GM18951 (cell line): Measurements from ENCODE around the gene AGFG1.
"Not testable (repeated sequence)": the region's sequence is repeated elsewhere in the genome, so short reads cannot be mapped to it uniquely, and the experiment has no call there.

Experiments
- POLR2A ChIP-seq: IDR thresholded peaks from 4 replicates; pipeline ENCODE4 v1.6.1; 2011; ENCODE audit warnings: mild to moderate bottlenecking; ENCODE audit not compliant: insufficient read length, insufficient read depth; ENCODE audit errors: extremely low read depth
- in situ Hi-C: fragments of 300-500 bp; cut with MboI; formaldehyde crosslinking; loops from one replicate; pipeline ENCODE4 v1.12.0; 2022; ENCODE audit warnings: low sequenced_read_pairs, mixed read lengths, inconsistent platforms; ENCODE audit not compliant: unreplicated experiment

Gene AGFG1

DNA sequence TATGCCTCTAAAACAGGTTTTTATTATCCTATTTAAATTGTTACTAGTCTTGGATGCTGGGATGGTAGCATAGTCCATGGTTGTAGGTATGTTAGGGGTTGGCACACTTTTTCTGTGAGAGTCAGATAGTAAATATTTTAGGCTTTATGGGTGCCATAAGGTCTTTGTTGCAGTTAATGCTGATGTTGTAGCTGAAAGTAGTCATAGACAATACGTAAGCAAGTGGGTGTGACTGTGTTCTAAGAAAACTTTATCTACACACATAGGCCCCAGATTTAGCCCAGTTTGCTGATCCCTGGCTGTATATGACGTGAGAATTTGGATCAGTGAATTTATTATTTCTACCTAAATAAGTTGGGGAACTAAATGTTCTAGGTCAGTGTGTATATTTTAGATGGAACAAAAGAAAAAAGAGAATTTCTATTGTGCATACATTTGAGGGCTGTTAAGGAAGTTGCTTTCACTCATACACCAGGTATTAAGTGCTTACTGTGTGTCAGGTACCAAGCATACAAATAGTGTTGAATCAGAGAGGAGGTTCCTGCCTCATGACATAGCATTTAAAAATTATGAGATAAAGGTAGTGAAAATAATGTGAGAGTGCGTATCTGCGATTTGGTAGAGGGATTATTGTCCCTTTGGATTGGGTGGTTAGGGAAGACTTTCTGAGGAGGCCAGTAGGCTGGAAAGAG is 39.4 kb downstream of the AGFG1 start:
- in situ Hi-C loops = no loop called here
- TF ChIP-seq POLR2A = no peak

- no peak for TF ChIP-seq POLR2A
- in situ Hi-C loops = no loop called here
Observed at GRCh38 chr2:227511955-227512354, 40.0 kb downstream of the AGFG1 start.

DNA sequence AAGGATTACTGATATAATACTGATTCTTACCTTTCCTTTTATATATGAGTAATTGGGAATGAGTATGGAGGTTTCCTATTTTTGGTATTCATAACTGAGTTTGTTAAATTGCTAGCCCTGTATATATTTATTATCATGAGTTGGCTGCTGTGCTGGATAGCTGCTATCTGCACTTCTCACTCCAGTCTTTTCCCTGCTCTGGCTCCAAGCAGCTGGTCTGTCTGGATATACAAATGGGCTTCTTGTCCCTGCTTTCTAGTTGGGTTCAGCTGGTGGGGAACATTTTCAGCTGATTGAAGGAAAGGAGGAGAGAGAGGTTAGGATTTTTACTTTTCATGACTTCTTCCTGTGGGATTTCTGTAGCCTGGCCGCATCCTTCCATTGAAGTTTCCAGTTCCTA is 41.2 kb downstream of the AGFG1 start:
- in situ Hi-C loops = no loop called here
- no peak for TF ChIP-seq POLR2A

DNA sequence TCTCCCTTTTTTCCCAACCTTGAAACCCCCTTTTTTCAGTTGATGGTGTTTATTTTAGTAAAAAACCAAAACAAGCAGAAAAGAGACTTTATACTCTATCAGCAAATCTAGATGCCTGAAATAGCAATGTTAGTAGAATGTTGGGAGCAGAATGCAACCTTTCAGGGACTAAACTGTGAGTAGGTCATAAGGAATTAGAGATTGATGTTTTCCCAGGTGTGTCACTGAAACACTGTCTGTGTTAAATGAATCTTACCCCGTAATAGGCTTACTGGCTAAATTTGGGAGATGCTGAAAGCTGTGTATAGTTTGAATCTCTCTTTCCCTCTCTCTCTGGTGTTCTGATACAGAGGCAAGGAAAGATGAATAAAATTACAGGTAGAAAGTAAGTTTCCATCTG is 43.8 kb downstream of the AGFG1 start:
- in situ Hi-C loops = no loop called here
- no peak for TF ChIP-seq POLR2A

DNA sequence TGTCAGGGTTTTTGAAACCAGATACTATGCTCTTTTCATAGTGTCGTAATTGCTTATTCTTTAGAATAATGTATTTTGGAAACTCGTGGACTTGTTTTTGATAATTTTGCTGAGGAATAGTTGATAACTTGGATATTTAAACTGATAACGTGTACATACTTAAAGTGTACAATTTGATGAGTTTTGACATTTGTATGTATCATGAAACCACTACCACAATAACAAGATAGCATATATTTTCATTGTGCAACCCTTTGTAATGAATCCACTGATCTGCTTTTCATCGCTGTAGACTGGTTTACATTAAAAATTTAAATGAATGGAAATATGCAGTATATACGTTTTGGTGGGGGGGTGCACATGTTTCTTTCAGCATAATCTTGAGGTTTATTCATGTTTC is 45.8 kb downstream of the AGFG1 start:
- in situ Hi-C loops = no loop called here

DNA sequence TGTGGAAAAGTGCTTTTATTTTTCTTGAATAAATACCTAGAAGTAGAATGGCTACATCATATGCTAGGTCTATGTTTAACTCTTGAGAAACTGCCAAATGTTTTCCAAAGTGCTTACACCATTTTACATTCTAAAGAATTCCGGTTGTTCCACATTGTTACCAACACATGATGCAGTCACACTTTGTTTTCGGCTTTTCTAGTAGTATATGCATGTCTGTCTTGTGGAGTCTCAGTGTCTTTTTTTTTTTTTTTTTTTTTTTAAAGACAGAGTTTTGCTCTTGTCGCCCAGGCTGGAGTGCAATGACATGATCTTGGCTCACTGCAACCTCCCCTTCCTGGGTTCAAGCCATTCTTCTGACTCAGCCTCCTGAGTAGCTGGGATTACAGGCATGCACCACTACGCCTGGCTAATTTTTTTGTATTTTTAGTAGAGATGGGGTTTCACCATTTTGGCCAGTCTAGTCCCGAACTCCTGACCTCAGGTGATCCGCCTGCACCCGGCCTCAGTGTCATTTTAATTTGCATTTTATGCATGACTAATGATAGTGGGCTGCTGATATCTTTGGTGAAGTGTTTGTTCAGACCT is 46.4 kb downstream of the AGFG1 start:
- in situ Hi-C loops = not testable (repeated sequence)

More for the DNA sequence above, 45.8 kb downstream of the AGFG1 start:
- no peak for TF ChIP-seq POLR2A

GRCh38 chr2:227521178-227521577 is 49.2 kb downstream of the AGFG1 start:
- in situ Hi-C loops = not testable (repeated sequence)

DNA sequence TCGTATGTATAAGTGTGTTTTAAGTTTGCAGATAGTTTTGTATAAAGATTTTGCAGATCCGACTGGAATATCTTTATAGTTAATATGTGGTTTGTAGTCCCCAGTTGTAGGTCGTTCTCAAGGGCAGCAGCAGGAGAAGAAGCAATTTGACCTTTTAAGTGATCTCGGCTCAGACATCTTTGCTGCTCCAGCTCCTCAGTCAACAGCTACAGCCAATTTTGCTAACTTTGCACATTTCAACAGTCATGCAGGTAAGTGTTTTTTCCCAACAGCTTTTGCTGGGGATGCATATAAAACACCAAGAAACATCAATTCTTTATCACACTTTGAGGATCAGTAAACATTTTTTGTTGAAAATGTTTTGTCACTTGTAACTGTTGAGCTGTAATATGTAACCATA is 52.7 kb downstream of the AGFG1 start:
- TF ChIP-seq POLR2A = no peak
- in situ Hi-C loops = no loop called here

DNA sequence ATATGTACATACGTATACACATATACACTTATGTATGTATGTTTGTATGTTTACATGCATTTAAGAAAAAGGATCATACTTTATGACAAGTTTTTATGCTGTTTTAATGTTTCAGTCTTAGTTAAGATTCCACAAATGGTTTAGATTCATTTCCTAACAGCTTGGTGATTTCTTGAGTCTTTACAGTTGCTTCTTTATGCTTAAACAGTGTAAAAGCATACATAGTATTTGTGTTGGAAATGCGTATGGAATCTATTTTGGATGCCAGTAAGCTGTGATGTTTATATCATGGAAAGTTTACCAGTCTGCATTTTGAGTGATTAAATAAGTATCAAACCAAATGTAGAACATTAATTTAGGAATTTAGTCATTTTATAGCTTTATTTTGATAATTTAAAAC is 55.4 kb downstream of the AGFG1 start:
- in situ Hi-C loops = no loop called here
- no peak for TF ChIP-seq POLR2A

DNA sequence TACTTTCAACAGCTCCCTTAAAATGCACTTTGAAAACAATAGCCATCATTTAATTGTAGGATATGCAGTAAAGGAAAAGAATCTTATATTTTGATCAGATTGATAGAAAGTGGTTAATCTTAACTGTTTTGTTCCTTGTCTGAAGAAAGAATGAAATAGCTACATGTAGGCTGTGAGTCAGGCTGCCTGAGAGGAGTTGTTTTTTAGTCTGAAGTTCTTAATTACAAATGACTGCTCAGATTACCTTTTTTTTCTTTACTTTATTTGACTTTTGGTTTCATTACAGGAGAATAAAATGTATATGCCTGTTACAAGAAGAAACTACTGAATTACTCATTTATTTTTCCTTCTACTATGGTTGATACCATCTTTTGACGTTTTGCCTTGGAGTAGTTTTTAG is 56.8 kb downstream of the AGFG1 start:
- in situ Hi-C loops = no loop called here

GRCh38 chr2:227529871-227530270 is 57.9 kb downstream of the AGFG1 start:
- no peak for TF ChIP-seq POLR2A
- in situ Hi-C loops = no loop called here

More for the DNA sequence above, 56.8 kb downstream of the AGFG1 start:
- no peak for TF ChIP-seq POLR2A

DNA sequence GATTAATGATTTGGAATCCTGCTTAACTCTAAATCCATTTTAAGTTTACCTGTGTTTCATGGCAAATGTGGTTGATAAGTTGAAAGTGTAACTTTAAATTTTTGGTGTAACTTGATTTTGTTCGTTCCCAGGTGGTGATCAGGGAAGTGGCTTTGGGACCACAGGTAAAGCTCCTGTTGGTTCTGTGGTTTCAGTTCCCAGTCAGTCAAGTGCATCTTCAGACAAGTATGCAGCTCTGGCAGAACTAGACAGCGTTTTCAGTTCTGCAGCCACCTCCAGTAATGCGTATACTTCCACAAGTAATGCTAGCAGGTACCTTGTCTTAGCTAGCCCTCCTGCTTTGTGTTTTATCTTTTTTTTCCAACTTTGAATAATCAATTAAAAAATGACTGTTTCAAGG is 62.8 kb downstream of the AGFG1 start:
- in situ Hi-C loops = no loop called here
- no peak for TF ChIP-seq POLR2A

GRCh38 chr2:227536445-227536844 is 64.5 kb downstream of the AGFG1 start:
- in situ Hi-C loops = no loop called here
- no peak for TF ChIP-seq POLR2A

DNA sequence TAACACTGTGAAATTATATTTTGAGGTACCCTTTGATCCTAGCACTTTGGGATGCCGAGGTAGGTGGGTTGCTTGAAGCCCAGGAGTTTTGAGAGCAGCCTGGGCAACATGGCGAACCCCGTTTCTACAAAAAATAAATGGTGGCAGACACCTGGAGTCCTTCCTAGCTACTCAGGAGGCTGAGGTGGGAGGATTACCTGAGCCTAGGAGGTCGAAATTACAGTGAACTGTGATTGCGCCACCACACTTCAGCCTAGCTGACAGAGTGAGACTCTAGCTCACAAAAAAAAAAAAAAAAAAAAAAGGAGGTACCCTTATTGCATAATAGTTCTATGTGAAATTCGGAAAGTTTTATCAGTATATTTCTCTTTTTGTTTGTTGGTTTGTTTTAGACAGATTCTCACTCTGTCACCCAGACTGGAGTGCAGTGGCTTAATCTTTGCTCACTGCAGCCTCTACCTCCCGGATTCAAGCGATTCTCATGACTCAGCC is 67.6 kb downstream of the AGFG1 start:
- in situ Hi-C loops = no loop called here

DNA sequence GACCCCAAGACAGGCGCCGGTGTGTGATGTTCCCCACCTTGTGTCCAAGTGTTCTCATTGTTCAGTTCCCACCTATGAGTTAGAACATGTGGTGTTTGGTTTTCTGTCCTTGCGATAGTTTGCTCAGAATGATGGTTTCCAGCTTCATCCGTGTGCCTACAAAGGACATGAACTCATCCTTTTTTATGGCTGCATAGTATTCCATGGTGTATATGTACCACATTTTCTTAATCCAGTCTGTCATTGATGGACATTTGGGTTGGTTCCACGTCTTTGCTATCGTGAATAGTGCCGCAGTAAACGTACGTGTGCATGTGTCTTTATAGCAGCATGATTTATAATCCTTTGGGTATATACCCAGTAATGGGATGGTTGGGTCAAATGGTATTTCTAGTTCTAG is 68.4 kb downstream of the AGFG1 start:
- in situ Hi-C loops = not testable (repeated sequence)

More for the DNA sequence above, 67.6 kb downstream of the AGFG1 start:
- no peak for TF ChIP-seq POLR2A

DNA sequence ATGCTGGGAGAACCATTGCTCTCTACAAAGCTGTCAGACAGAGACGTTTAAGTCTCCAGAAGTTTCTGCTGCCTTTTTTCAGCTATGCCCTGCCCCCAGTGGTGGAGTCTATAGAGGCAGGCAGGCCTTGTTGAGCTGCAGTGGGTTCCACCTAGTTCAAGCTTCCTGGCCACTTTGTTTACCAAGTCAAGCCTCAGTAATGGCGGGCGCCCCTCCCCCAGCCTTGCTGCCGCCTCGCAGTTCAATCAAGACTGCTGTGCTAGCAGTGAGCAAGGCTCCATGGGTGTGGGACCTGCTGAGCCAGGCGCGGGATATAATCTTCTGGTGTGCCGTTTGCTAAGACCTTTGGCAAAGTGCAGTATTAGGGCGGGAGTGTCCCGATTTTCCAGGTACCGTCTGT is 74.0 kb downstream of the AGFG1 start:
- in situ Hi-C loops = no loop called here
- TF ChIP-seq POLR2A = no peak
